Epithelial cell of esophagus (primary cell): ENCODE measurements around the gene YPEL1.

ENCODE experiments used
- DNase-seq: peaks from one replicate; pipeline ENCODE4 v3.0.0; 2010; ENCODE audit warnings: low read depth
- H3K4me3 ChIP-seq: 2 replicates; pipeline ENCODE4 v1.5.1; 2011; ENCODE audit warnings: mild to moderate bottlenecking, low read length, control low read depth
- TF ChIP-seq, protein P1 (sequence below): IDR thresholded peaks from 2 replicates; pipeline ENCODE4 v1.5.1; 2011; ENCODE audit warnings: low read depth, mild to moderate bottlenecking, low read length, control low read depth, inconsistent platforms; ENCODE audit not compliant: insufficient read depth; ENCODE audit errors: missing control alignments

YPEL1 gene

GRCh38 chr22:21766691-21767462, 31.3 kb upstream of the YPEL1 start:
- TF ChIP-seq, protein P1, sequence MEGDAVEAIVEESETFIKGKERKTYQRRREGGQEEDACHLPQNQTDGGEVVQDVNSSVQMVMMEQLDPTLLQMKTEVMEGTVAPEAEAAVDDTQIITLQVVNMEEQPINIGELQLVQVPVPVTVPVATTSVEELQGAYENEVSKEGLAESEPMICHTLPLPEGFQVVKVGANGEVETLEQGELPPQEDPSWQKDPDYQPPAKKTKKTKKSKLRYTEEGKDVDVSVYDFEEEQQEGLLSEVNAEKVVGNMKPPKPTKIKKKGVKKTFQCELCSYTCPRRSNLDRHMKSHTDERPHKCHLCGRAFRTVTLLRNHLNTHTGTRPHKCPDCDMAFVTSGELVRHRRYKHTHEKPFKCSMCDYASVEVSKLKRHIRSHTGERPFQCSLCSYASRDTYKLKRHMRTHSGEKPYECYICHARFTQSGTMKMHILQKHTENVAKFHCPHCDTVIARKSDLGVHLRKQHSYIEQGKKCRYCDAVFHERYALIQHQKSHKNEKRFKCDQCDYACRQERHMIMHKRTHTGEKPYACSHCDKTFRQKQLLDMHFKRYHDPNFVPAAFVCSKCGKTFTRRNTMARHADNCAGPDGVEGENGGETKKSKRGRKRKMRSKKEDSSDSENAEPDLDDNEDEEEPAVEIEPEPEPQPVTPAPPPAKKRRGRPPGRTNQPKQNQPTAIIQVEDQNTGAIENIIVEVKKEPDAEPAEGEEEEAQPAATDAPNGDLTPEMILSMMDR = no peak
- no peak for DNase-seq
- no peak overlapping the region for H3K4me3 ChIP-seq

DNA sequence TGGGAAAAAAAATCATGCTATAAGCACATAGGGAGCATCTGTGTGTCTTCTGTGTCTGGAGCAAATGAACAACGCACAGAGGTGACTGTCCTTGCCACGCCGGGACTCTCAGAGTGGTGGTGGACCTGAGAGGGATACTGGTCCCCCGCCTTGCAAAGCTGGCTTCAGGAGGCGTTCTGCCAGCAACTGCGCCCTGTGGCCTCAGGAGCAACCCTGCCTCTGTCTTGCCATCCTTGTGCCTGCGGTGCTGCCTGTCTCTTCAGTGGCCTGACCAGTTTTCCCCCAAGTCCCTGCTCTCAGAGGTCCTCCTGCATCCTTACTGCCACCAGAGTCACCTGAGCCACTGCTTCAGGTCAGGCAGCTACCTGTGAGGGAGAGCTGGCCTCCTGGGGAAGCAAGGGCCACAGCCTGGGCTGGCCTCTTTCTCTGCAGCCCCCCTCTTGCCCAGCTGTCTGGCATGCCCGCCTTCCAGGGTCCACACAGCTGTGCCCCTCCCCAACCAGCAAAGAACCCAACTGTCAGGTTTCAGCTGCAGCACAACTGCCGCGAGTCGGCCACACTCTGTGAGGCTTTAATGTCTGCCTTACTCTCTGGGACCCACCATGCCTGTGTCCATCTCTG, 30.4 kb upstream of the YPEL1 start:
- DNase-seq = no peak
- TF ChIP-seq, protein P1 = no peak
- H3K4me3 ChIP-seq = no peak overlapping the region

DNA sequence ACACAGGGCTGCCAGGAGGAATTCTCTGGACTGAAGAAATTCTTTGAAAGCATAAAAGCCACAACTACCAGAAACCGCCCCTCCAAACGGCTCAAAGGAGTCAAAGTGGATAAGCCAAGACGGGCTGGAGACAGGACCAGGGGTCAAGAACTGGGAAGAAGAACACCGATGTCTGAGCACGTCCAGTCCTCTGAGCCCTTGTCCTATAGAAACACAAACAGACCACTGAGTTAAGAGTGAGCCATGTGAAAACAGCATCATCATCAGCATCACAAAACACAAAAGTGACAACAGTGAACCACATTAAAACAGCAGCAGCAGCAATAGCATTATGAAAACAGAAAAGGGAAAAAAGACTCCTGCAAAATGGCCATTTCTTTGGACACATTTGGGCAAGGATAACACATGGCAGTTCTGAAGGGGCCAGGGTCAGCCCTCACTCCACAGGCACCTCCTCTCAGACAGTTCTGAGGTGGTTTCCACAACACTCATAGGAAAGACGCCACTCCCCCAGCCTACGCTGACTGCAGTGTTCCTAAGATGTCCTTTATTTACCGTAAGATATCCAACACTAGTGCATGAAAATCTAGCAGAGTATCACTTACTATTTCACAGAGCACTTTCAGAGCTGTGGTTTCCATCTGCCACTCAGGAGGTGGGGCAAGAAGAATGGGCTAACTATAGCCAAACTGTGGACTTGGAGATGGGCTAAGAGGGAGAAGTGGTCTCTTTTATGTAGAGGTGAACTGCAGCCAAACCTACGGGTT, 28.6 kb upstream of the YPEL1 start:
- TF ChIP-seq, protein P1 = no peak
- H3K4me3 ChIP-seq = no peak overlapping the region
- DNase-seq = no peak

DNA sequence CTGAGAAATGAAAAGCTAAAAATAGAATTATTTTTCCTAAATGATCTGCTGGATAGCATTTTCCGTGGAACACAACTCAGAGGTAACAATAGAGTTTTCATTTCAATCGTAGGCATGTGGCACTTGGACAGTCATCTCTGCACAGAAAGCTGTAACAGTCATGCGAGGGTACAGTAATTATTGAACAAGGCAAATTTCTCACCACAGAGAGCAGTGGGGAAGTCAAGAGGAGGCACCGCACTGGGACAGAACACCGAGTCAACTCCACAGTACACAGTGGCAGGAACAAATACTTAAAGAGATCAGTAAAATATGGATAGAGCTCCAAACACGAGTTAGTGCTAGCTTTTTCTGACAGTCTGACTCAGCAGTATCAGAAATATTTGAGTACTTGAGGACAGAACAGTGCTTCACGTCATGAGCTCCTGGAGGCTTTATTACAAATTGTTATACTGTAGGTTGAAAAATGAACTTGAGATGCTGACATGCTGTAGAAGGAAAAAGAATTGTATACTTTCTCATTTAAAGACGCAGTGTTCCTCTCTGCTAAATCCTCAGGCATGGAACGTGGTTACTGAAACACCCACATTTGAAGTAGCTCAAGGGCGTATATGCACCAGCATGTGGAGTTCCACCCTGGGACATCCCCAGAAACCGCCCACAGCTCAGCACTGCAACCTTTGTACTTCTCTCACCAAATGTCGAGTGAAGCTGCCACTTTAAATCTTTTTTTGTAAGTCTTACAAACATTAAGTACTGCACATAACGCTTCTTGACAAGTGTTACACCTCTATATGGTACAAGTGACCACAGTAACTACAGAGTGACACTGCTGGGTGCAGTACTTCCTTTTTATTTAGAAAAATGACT, 27.4 kb upstream of the YPEL1 start:
- TF ChIP-seq, protein P1 = no peak
- no peak overlapping the region for H3K4me3 ChIP-seq
- DNase-seq = peak; percentile 23

DNA sequence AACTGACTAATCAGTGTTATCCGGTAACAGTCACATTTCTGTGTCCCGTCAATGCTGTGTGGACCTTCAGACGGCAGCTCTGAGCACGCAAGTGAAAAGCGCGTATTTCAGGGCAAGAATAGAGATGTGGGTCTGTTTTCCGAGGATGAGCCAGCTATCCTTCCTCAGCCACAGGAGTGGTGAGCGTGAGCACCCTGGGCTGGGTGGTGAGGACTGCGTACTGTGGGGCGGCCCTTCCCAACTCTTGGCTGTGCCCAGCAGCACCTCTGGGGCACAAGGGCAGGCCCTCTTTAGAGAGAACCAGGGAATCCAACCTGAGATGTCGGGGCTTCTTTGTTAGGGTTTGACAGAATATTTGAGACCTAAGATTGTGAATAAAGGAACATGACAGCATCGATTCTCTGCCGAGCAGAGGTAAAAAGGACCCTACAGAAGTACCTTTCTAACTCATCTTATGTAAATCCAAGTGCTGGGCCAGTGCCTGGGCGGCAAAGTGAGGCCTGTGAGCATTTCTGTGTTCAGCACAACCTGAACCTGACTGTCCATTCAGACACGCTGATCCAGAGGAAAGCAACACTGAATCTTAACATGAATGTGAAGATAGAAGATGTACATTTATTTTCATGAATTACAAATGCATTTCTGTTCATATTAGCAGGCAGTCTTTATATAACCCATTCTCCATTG, 26.5 kb upstream of the YPEL1 start:
- TF ChIP-seq, protein P1 = no peak
- no peak overlapping the region for H3K4me3 ChIP-seq
- DNase-seq = no peak

- DNase-seq = no peak
- TF ChIP-seq, protein P1 = no peak
- H3K4me3 ChIP-seq = no peak overlapping the region
Observed at GRCh38 chr22:21761086-21761485, 25.5 kb upstream of the YPEL1 start.
